IPS DF 6.9 (cell line): ENCODE measurements around the gene PPP1R9A.

Experiments used
- DNase-seq: peaks from one replicate; pipeline ENCODE4 v3.0.0-alpha.2; 2013; ENCODE audit warnings: low read depth, low spot score
- H3K27ac ChIP-seq: one replicate; pipeline ENCODE4 v1.5.1; 2013; ENCODE audit warnings: low read length, control low read depth
- H3K27me3 ChIP-seq: 2 replicates; pipeline ENCODE4 v1.6.1; 2013; ENCODE audit warnings: mild to moderate bottlenecking, low read length; ENCODE audit not compliant: control insufficient read depth, insufficient read depth
- H3K36me3 ChIP-seq: 2 replicates; pipeline ENCODE4 v1.6.1; 2013; ENCODE audit warnings: low read length; ENCODE audit not compliant: control insufficient read depth, insufficient read depth
- H3K4me1 ChIP-seq: 2 replicates; pipeline ENCODE4 v1.6.1; 2013; ENCODE audit warnings: low read length; ENCODE audit not compliant: control insufficient read depth, insufficient read depth
- H3K4me3 ChIP-seq: 2 replicates; pipeline ENCODE4 v1.5.1; 2013; ENCODE audit warnings: mild to moderate bottlenecking, low read length
- H3K9me3 ChIP-seq: 2 replicates; pipeline ENCODE4 v1.6.1; 2013; ENCODE audit warnings: low read length, inconsistent platforms; ENCODE audit not compliant: control insufficient read depth, insufficient read depth
- WGBS: extraction: QIAGEN DNeasy Blood & Tissue Kit; methylation state at CpG from one replicate; pipeline ENCODE4 v1.1.7; 2013; ENCODE audit warnings: mixed read lengths, missing lambda C conversion rate; ENCODE audit not compliant: insufficient read length, insufficient coverage; 5-methylcytosine and 5-hydroxymethylcytosine counted together

The PPP1R9A gene

GRCh38 chr7:94907026-94907810 is at the start of gene PPP1R9A:
Gene PPP1R9A (plus strand): TSS chr7:94907594. CDS start chr7:94910114, 2,520 bp downstream.
- Histone ChIP-seq H3K27ac (no peak within 1 kb of the TSS), H3K9me3 (no peaks in the 10 kb centered on the region), H3K4me3 (peak within 1 kb of the TSS; percentile 47; the same call in 1 of the 2 replicates), H3K4me1 (peaks cover 1% of the 10 kb centered on the region; the same call in 1 of the 2 replicates), H3K27me3 (no peaks in the 10 kb centered on the region), H3K36me3 (no peaks in the 10 kb centered on the region; the same call in 1 of the 2 replicates)
- no peak for DNase-seq
- WGBS, result no CpG with 5 or more reads among the region's 36 CpGs

- H3K9me3 ChIP-seq, result no peaks in the 10 kb centered on the region
- no peak overlapping the region for H3K4me3 ChIP-seq
- no peaks in the 10 kb centered on the region for H3K27me3 ChIP-seq
- H3K36me3 ChIP-seq, result no peaks in the 10 kb centered on the region
- DNase-seq, result no peak
- H3K4me1 ChIP-seq, result no peaks in the 10 kb centered on the region
- no peak overlapping the region for H3K27ac ChIP-seq
Observed at GRCh38 chr7:94871132-94871531, 36.3 kb upstream of the PPP1R9A start.

GRCh38 chr7:94873239-94873638 is 34.2 kb upstream of the PPP1R9A start:
- Histone ChIP-seq H3K36me3 (no peaks in the 10 kb centered on the region), H3K27ac (no peak overlapping the region), H3K27me3 (no peaks in the 10 kb centered on the region), H3K4me3 (no peak overlapping the region), H3K9me3 (no peaks in the 10 kb centered on the region), H3K4me1 (no peaks in the 10 kb centered on the region)
- no CpG with 5 or more reads among the region's 3 CpGs for WGBS
- DNase-seq, result no peak

- no CpG with 5 or more reads among the region's 5 CpGs for WGBS
- no peaks in the 10 kb centered on the region for H3K9me3 ChIP-seq
Observed at GRCh38 chr7:94874036-94874785, 33.2 kb upstream of the PPP1R9A start.

GRCh38 chr7:94875201-94875600 is 32.2 kb upstream of the PPP1R9A start:
- no peaks in the 10 kb centered on the region for H3K9me3 ChIP-seq
- DNase-seq, result no peak

More at GRCh38 chr7:94874036-94874785, 33.2 kb upstream of the PPP1R9A start:
- Histone ChIP-seq H3K4me3 (no peak overlapping the region), H3K4me1 (no peaks in the 10 kb centered on the region), H3K27ac (no peak overlapping the region), H3K27me3 (no peaks in the 10 kb centered on the region), H3K36me3 (no peaks in the 10 kb centered on the region)
- DNase-seq, result no peak

GRCh38 chr7:94877731-94878670 is 29.4 kb upstream of the PPP1R9A start:
- Histone ChIP-seq H3K9me3 (no peaks in the 10 kb centered on the region), H3K4me3 (no peak overlapping the region), H3K4me1 (peaks cover 1% of the 10 kb centered on the region; the same call in 1 of the 2 replicates), H3K27ac (no peak overlapping the region), H3K27me3 (no peaks in the 10 kb centered on the region), H3K36me3 (no peaks in the 10 kb centered on the region)
- WGBS, result no CpG with 5 or more reads among the region's 11 CpGs
- DNase-seq, result no peak

More at GRCh38 chr7:94875201-94875600, 32.2 kb upstream of the PPP1R9A start:
- Histone ChIP-seq H3K36me3 (no peaks in the 10 kb centered on the region), H3K4me1 (no peaks in the 10 kb centered on the region), H3K4me3 (no peak overlapping the region), H3K27me3 (no peaks in the 10 kb centered on the region), H3K27ac (no peak overlapping the region)

- H3K27ac ChIP-seq, result no peak overlapping the region
- H3K9me3 ChIP-seq, result no peaks in the 10 kb centered on the region
- H3K27me3 ChIP-seq, result no peaks in the 10 kb centered on the region
- DNase-seq, result no peak
- peaks cover 1% of the 10 kb centered on the region; the same call in 1 of the 2 replicates for H3K4me1 ChIP-seq
- no peak overlapping the region for H3K4me3 ChIP-seq
- no CpG with 5 or more reads among the region's 2 CpGs for WGBS
- no peaks in the 10 kb centered on the region for H3K36me3 ChIP-seq
Observed at GRCh38 chr7:94882891-94883290, 24.5 kb upstream of the PPP1R9A start.

- DNase-seq, result no peak
- no peaks in the 10 kb centered on the region for H3K9me3 ChIP-seq
- no CpG with 5 or more reads among the region's 1 CpG for WGBS
- H3K36me3 ChIP-seq, result no peaks in the 10 kb centered on the region
- H3K4me1 ChIP-seq, result peaks cover 1% of the 10 kb centered on the region; the same call in 1 of the 2 replicates
- H3K27me3 ChIP-seq, result no peaks in the 10 kb centered on the region
- no peak overlapping the region for H3K27ac ChIP-seq
- H3K4me3 ChIP-seq, result no peak overlapping the region
Observed at GRCh38 chr7:94883616-94884015, 23.8 kb upstream of the PPP1R9A start.

- Histone ChIP-seq H3K4me3 (no peak overlapping the region), H3K9me3 (no peaks in the 10 kb centered on the region), H3K36me3 (no peaks in the 10 kb centered on the region), H3K27me3 (no peaks in the 10 kb centered on the region), H3K4me1 (no peaks in the 10 kb centered on the region), H3K27ac (no peak overlapping the region)
- WGBS, result no CpG with 5 or more reads among the region's 5 CpGs
- DNase-seq, result no peak
Observed at GRCh38 chr7:94888551-94888950, 18.8 kb upstream of the PPP1R9A start.

- WGBS, result no CpG with 5 or more reads among the region's 2 CpGs
- no peaks in the 10 kb centered on the region for H3K27me3 ChIP-seq
- H3K4me3 ChIP-seq, result no peak overlapping the region
Observed at GRCh38 chr7:94888995-94889523, 18.3 kb upstream of the PPP1R9A start.

More at GRCh38 chr7:94888995-94889523, 18.3 kb upstream of the PPP1R9A start:
- DNase-seq, result no peak
- no peak overlapping the region for H3K27ac ChIP-seq
- no peaks in the 10 kb centered on the region for H3K4me1 ChIP-seq
- H3K9me3 ChIP-seq, result no peaks in the 10 kb centered on the region
- no peaks in the 10 kb centered on the region for H3K36me3 ChIP-seq
